B cell (primary cell): ENCODE data around the gene ACTN2. TPM values are rescaled to one million over a fixed set of nuclear protein-coding genes. Genes with fewer than 3 reads are reported as not detected.

ENCODE experiments used
- ATAC-seq: fragments of 200-7000 bp; cut with Tn5 transposase; one replicate; pipeline ENCODE4 v1.10.0; 2021; ENCODE audit warnings: low read depth, mild to moderate bottlenecking, moderate number of reproducible peaks, moderate library complexity
- CTCF ChIA-PET: fragments of 350-600 bp; sonication (Branson Sonifier 250); formaldehyde crosslinking; loops from one replicate; lab custom pipeline; 2021; ENCODE audit warnings: antibody characterized with exemption, inconsistent platforms; lab: Charles Lee
- POLR2A ChIA-PET: fragments of 350-600 bp; sonication (Branson Sonifier 250); formaldehyde crosslinking; loops from one replicate; lab custom pipeline; 2021; ENCODE audit warnings: antibody characterized with exemption; lab: Charles Lee
- DNase-seq: peaks from one replicate; pipeline ENCODE4 v3.0.0; 2013
- H2AFZ ChIP-seq: 2 replicates; pipeline ENCODE4 v1.6.1; 2012; ENCODE audit warnings: mild to moderate bottlenecking, low read depth, low read length; ENCODE audit not compliant: insufficient read depth, poor library complexity, severe bottlenecking
- H3K27ac ChIP-seq, 2 donors: 1 replicate in 1 of 2; 2 replicates in 1 of 2; pipeline ENCODE4 v1.5.1; 2012 to 2013; ENCODE audit warnings: low read length in 2 of 2, mild to moderate bottlenecking in 2 of 2, moderate library complexity in 1 of 2
- H3K27me3 ChIP-seq, 4 experiments: fragments of 200-600 bp in 1 of 4; sonication (generic) in 1 of 4; replicated peaks in 1 of 4; 1 replicate in 2 of 4; 2 replicates in 2 of 4; pipeline versions ENCODE4 v1.6.1 to v1.7.0; 2013 to 2016; ENCODE audit warnings: low read length in 3 of 4, mild to moderate bottlenecking in 2 of 4, mixed read lengths in 1 of 4, moderate library complexity in 1 of 4; ENCODE audit not compliant: insufficient read depth in 4 of 4, control insufficient read depth in 3 of 4; ENCODE audit errors: control extremely low read depth in 1 of 4
- H3K36me3 ChIP-seq, 2 experiments: replicated peaks in 1 of 2; 1 replicate in 1 of 2; 2 replicates in 1 of 2; pipeline versions ENCODE4 v1.6.1 to v1.7.1; 2013; ENCODE audit warnings: low read length in 1 of 2; ENCODE audit not compliant: insufficient read depth in 2 of 2, control insufficient read depth in 1 of 2; ENCODE audit errors: control extremely low read depth in 1 of 2, extremely low read depth in 1 of 2
- H3K4me1 ChIP-seq, 2 donors: fragments of 200-600 bp in 1 of 2; sonication (generic) in 1 of 2; 1 replicate in 1 of 2; 2 replicates in 1 of 2; pipeline versions ENCODE4 v1.5.1 to v1.6.1; 2013 to 2017; ENCODE audit warnings: low read length in 2 of 2; ENCODE audit not compliant: control insufficient read depth in 2 of 2, insufficient read depth in 2 of 2
- H3K4me2 ChIP-seq: replicated peaks from 2 replicates; pipeline ENCODE3; 2012; ENCODE audit warnings: mild to moderate bottlenecking, low read depth, low read length; ENCODE audit not compliant: poor library complexity, severe bottlenecking
- H3K4me3 ChIP-seq, 5 experiments: fragments of 200-600 bp in 1 of 5; sonication (generic) in 1 of 5; 1 replicate in 3 of 5; 2 replicates in 2 of 5; pipeline versions ENCODE4 v1.5.1 to v1.7.0; 2011 to 2016; ENCODE audit warnings: low read length in 4 of 5, mild to moderate bottlenecking in 4 of 5, low read depth in 2 of 5, control low read depth in 1 of 5, moderate library complexity in 1 of 5; ENCODE audit not compliant: insufficient read depth in 1 of 5; ENCODE audit errors: control extremely low read depth in 1 of 5, extremely low read depth in 1 of 5
- H3K79me2 ChIP-seq: fragments of 200-600 bp; sonication (generic); one replicate; pipeline ENCODE4 v1.6.0; 2016; ENCODE audit warnings: low read length; ENCODE audit not compliant: control insufficient read depth, insufficient read depth
- H3K9ac ChIP-seq: fragments of 200-600 bp; sonication (generic); 2 replicates; pipeline ENCODE4 v1.6.1; 2017; ENCODE audit warnings: mild to moderate bottlenecking, low read length, moderate library complexity
- H3K9me3 ChIP-seq, 3 donors: one replicate each; pipeline versions ENCODE4 v1.6.1 to v1.7.1; 2013; ENCODE audit warnings: low read length in 2 of 3; ENCODE audit not compliant: control insufficient read depth in 2 of 3, insufficient read depth in 1 of 3; ENCODE audit errors: control extremely low read depth in 1 of 3
- H4K20me1 ChIP-seq: 2 replicates; pipeline ENCODE4 v1.6.0; 2012; ENCODE audit warnings: mild to moderate bottlenecking, low read length; ENCODE audit not compliant: insufficient read depth, control insufficient read depth, poor library complexity, severe bottlenecking
- H3K27ac Mint-ChIP-seq: one replicate; pipeline ENCODE4 v1.8.0; 2021; ENCODE audit warnings: mixed read lengths
- H3K27me3 Mint-ChIP-seq: one replicate; pipeline ENCODE4 v1.8.0; 2021; ENCODE audit warnings: mixed read lengths
- H3K4me1 Mint-ChIP-seq: one replicate; pipeline ENCODE4 v1.8.0; 2021; ENCODE audit warnings: mixed read lengths
- H3K4me3 Mint-ChIP-seq: one replicate; pipeline ENCODE4 v1.8.0; 2021; ENCODE audit warnings: mixed read lengths
- H3K9me3 Mint-ChIP-seq: one replicate; pipeline ENCODE4 v1.8.0; 2022; ENCODE audit warnings: mixed read lengths; ENCODE audit not compliant: insufficient read depth
- EZH2 ChIP-seq: IDR thresholded peaks from 2 replicates; pipeline ENCODE4 v1.6.1; 2012; ENCODE audit warnings: borderline replicate concordance, low read depth, mild to moderate bottlenecking, moderate library complexity, low read length; ENCODE audit not compliant: insufficient read depth, poor library complexity, severe bottlenecking
- WGBS: methylation state at CpG from one replicate; pipeline ENCODE4 v1.1.5; 2013; ENCODE audit warnings: missing lambda C conversion rate; ENCODE audit not compliant: insufficient coverage; 5-methylcytosine and 5-hydroxymethylcytosine counted together
- intact Hi-C: fragments of 100-400 bp; cut with micrococcal nuclease; formaldehyde crosslinking; loops from one replicate; pipeline ENCODE4 v1.10.0; 2022
- polyA plus RNA-seq: library from polyadenylated mRNA; depleted of rRNA; stranded (reverse); fragments of >200 nt; gene quantifications from 2 replicates; pipeline ENCODE4 v1.2.3, GENCODE V29; 2012
- total RNA-seq, 2 donors: library from RNA; stranded (reverse); fragments of 120-200 nt in 1 of 2; gene quantifications; 1 replicate in 1 of 2; 2 replicates in 1 of 2; pipeline versions ENCODE4 v1.2.3 to v1.2.4, GENCODE V29; 2013 to 2022
- TF ChIP-seq, protein P1 (sequence below): fragments of 200-600 bp; IDR thresholded peaks from one replicate; pipeline ENCODE4 v1.8.0; 2022; ENCODE audit warnings: antibody characterized with exemption, mild to moderate bottlenecking

Gene ACTN2
- total and polyA plus RNA-seq, 2 donors (not counting 1 experiment from before 2014, with no cell fraction given) = 0.30 TPM; not detected in 1

- ATAC-seq (no peak), DNase-seq (no peak)
- Histone ChIP-seq H3K9ac (no peak overlapping the region), H3K4me3 (no peak overlapping the region), H3K9me3 (no peaks in the 10 kb centered on the region), H3K4me2 (no peak overlapping the region), H3K4me1 (no peaks in the 10 kb centered on the region), H3K27ac (no peak overlapping the region), H3K36me3 (no peaks in the 10 kb centered on the region), H4K20me1 (no peaks in the 10 kb centered on the region), H2AFZ (no peak overlapping the region), H3K27me3 (peaks cover 0 to 19% (median 2%) of the 10 kb centered on the region in 4 experiments), H3K79me2 (no peaks in the 10 kb centered on the region)
- Mint-ChIP-seq H3K9me3 (no peaks in the 10 kb centered on the region), H3K4me3 (no peak overlapping the region), H3K4me1 (no peaks in the 10 kb centered on the region), H3K27me3 (peaks cover 21% of the 10 kb centered on the region), H3K27ac (no peak overlapping the region)
- WGBS = 100% methylated on average over 2 of the region's 3 CpGs
- TF ChIP-seq, protein P1, sequence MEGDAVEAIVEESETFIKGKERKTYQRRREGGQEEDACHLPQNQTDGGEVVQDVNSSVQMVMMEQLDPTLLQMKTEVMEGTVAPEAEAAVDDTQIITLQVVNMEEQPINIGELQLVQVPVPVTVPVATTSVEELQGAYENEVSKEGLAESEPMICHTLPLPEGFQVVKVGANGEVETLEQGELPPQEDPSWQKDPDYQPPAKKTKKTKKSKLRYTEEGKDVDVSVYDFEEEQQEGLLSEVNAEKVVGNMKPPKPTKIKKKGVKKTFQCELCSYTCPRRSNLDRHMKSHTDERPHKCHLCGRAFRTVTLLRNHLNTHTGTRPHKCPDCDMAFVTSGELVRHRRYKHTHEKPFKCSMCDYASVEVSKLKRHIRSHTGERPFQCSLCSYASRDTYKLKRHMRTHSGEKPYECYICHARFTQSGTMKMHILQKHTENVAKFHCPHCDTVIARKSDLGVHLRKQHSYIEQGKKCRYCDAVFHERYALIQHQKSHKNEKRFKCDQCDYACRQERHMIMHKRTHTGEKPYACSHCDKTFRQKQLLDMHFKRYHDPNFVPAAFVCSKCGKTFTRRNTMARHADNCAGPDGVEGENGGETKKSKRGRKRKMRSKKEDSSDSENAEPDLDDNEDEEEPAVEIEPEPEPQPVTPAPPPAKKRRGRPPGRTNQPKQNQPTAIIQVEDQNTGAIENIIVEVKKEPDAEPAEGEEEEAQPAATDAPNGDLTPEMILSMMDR = no peak
- no peak for TF ChIP-seq EZH2
- intact Hi-C loops = no loop called here
- POLR2A ChIA-PET = no interaction called here
- CTCF ChIA-PET = no interaction called here
Observed at GRCh38 chr1:236701782-236702181, 15.5 kb downstream of the ACTN2 start.

DNA sequence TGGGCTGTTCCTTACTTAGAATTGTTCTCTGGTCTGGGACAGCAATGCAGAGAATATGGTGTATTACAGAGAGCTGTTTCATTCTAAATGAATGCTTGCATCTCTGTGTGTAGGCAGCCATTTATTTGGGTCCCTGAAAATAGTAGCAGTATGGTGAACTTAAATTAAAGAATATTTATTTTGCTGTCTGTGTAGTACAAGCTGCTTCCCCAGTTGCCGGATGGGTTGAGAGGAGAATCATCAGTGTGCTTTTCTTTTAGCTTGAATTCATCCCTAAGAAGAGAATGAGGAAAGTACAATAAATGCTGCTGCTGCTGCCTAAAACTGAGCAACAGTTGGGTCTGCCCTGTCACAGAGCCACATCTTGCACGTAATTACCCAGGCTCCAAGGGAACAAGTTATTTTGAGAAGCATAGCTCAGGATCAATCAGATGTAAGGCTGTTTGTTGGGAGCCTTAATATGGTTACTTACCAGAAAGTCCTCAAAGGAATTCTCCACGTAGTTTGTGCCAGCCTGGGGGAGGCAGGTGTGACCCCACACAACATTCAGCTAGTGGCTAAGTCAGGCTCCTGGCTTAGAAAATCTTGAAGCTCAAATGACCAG is 16.6 kb downstream of the ACTN2 start:
- POLR2A ChIA-PET = no interaction called here

More for the DNA sequence above, 16.6 kb downstream of the ACTN2 start:
- Histone ChIP-seq H3K27ac (no peak overlapping the region), H3K9ac (no peak overlapping the region), H3K4me3 (no peak overlapping the region), H3K4me2 (no peak overlapping the region), H3K36me3 (no peaks in the 10 kb centered on the region), H4K20me1 (no peaks in the 10 kb centered on the region), H3K4me1 (no peaks in the 10 kb centered on the region), H3K79me2 (no peaks in the 10 kb centered on the region), H3K9me3 (no peaks in the 10 kb centered on the region), H3K27me3 (peaks cover 0 to 13% (median 2%) of the 10 kb centered on the region in 4 experiments), H2AFZ (no peak overlapping the region)
- Mint-ChIP-seq H3K4me1 (no peaks in the 10 kb centered on the region), H3K9me3 (no peaks in the 10 kb centered on the region), H3K27ac (no peak overlapping the region), H3K27me3 (peaks cover 17% of the 10 kb centered on the region), H3K4me3 (no peak overlapping the region)
- DNase-seq (no peak), ATAC-seq (no peak)
- CTCF ChIA-PET = no interaction called here
- TF ChIP-seq, protein P1 = no peak
- TF ChIP-seq EZH2 = no peak
- 84% methylated on average over 3 of the region's 3 CpGs for WGBS
- intact Hi-C loops = no loop called here
